A673 (cell line): ENCODE results near the gene SMC3.

Source experiments
- EZH2 ChIP-seq: fragments of 200-600 bp; sonication (generic); IDR thresholded peaks from 2 replicates; pipeline ENCODE4 v1.6.1; 2017; ENCODE audit warnings: borderline replicate concordance, low read depth, mild to moderate bottlenecking, mixed read lengths, antibody characterized with exemption, low read length; ENCODE audit not compliant: poor library complexity, severe bottlenecking
- TF ChIP-seq, protein P1 (sequence below): fragments of 300-800, 200-600 bp; sonication (generic); conservative IDR thresholded peaks from 2 replicates; pipeline ENCODE4 v1.5.1; 2017; ENCODE audit warnings: low read depth, mild to moderate bottlenecking, antibody characterized with exemption, low read length, moderate library complexity, mixed read lengths

DNA sequence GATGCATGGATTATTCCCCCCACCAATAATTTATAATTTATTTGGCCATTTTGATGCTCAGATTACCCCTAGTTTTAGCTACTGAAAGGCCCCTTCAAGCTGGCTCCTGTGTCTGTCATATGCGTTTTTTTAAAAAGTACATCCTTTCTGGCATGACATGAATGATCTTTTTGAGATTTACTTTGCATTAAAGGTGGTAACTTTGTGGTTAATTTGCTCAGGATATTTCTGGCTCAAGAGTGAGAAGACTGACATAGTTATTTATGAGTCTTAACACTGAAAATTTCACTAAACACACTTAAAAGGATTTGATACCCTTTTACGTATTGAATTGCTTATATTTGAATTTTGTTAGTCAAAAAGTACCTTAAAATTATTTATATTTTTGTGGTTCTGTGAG is 5.4 kb downstream of the SMC3 start:
- TF ChIP-seq, protein P1, sequence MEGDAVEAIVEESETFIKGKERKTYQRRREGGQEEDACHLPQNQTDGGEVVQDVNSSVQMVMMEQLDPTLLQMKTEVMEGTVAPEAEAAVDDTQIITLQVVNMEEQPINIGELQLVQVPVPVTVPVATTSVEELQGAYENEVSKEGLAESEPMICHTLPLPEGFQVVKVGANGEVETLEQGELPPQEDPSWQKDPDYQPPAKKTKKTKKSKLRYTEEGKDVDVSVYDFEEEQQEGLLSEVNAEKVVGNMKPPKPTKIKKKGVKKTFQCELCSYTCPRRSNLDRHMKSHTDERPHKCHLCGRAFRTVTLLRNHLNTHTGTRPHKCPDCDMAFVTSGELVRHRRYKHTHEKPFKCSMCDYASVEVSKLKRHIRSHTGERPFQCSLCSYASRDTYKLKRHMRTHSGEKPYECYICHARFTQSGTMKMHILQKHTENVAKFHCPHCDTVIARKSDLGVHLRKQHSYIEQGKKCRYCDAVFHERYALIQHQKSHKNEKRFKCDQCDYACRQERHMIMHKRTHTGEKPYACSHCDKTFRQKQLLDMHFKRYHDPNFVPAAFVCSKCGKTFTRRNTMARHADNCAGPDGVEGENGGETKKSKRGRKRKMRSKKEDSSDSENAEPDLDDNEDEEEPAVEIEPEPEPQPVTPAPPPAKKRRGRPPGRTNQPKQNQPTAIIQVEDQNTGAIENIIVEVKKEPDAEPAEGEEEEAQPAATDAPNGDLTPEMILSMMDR, result no peak
- no peak for TF ChIP-seq EZH2
